HEK293 (cell line): ENCODE measurements around the gene NGF.

Experiments used
- CTCF ChIA-PET: fragments of 350-600 bp; formaldehyde crosslinking; extraction: SDS; loops from one replicate; lab custom pipeline; 2021; ENCODE audit warnings: antibody characterized with exemption; lab: Yijun Ruan, JAX
- POLR2A ChIA-PET: fragments of 300-600 bp; formaldehyde crosslinking; extraction: SDS; loops from one replicate; lab custom pipeline; 2020; ENCODE audit warnings: antibody characterized with exemption, inconsistent platforms; lab: Yijun Ruan, JAX
- H3K27ac ChIP-seq: fragments of 200-500 bp; sonication (Bioruptor generic); 2 replicates; pipeline ENCODE4 v1.5.1; 2014; ENCODE audit warnings: low read depth, low read length, control low read depth, inconsistent platforms; ENCODE audit errors: extremely low read depth
- H3K36me3 ChIP-seq, 2 experiments: fragments of 200-500 bp in 1 of 2; sonication (Bioruptor generic) in 1 of 2; 1 replicate in 1 of 2; 2 replicates in 1 of 2; pipeline ENCODE4 v1.5.1; 2014 to 2017; ENCODE audit warnings: inconsistent platforms in 2 of 2, low read length in 2 of 2; ENCODE audit not compliant: control insufficient read depth in 2 of 2, insufficient read depth in 1 of 2
- H3K4me1 ChIP-seq: fragments of 200-500 bp; sonication (Bioruptor generic); 2 replicates; pipeline ENCODE4 v1.5.1; 2014; ENCODE audit warnings: mild to moderate bottlenecking, low read length, inconsistent platforms; ENCODE audit not compliant: control insufficient read depth, insufficient read depth
- H3K4me3 ChIP-seq: 2 replicates; pipeline ENCODE4 v1.5.1; 2011; ENCODE audit warnings: low read depth, mild to moderate bottlenecking, control low read depth, low read length, moderate library complexity
- H3K9me3 ChIP-seq: fragments of 200-500 bp; sonication (Bioruptor generic); 2 replicates; pipeline ENCODE4 v1.5.1; 2014; ENCODE audit warnings: low read depth, low read length, inconsistent platforms; ENCODE audit not compliant: control insufficient read depth, insufficient read depth
- BCL11A ChIP-seq: fragments of 450-650 bp; formaldehyde crosslinking; IDR thresholded peaks from 2 replicates; pipeline ENCODE4 v1.5.1; 2016; ENCODE audit warnings: low read depth, missing biosample characterization, missing genetic modification characterization
- HOXC10 ChIP-seq: sonication (generic); formaldehyde crosslinking; IDR thresholded peaks from 2 replicates; pipeline ENCODE4 v1.8.1; 2023; ENCODE audit warnings: mild to moderate bottlenecking, missing genetic modification reagents
- HOXD13 ChIP-seq: sonication (generic); formaldehyde crosslinking; IDR thresholded peaks from 2 replicates; pipeline ENCODE4 v1.8.0; 2022; ENCODE audit warnings: missing genetic modification reagents, borderline replicate concordance
- KLF10 ChIP-seq: fragments of 450-650 bp; IDR thresholded peaks from 2 replicates; pipeline ENCODE4 v1.5.1; 2018; ENCODE audit warnings: missing biosample characterization, mild to moderate bottlenecking, missing genetic modification characterization
- RBAK ChIP-seq: fragments of 450-650 bp; formaldehyde crosslinking; IDR thresholded peaks from 2 replicates; pipeline ENCODE4 v1.5.1; 2016; ENCODE audit warnings: missing biosample characterization, missing genetic modification characterization
- SCRT2 ChIP-seq: fragments of 450-650 bp; formaldehyde crosslinking; IDR thresholded peaks from 2 replicates; pipeline ENCODE4 v1.5.1; 2016; ENCODE audit warnings: missing biosample characterization, missing genetic modification characterization
- ZBTB21 ChIP-seq: fragments of 450-650 bp; formaldehyde crosslinking; IDR thresholded peaks from 2 replicates; pipeline ENCODE4 v1.5.1; 2017; ENCODE audit warnings: missing biosample characterization, missing genetic modification characterization
- ZFP3 ChIP-seq: fragments of 450-650 bp; formaldehyde crosslinking; IDR thresholded peaks from 2 replicates; pipeline ENCODE4 v1.5.1; 2016; ENCODE audit warnings: low read depth, missing biosample characterization, missing genetic modification characterization
- ZNF10 ChIP-seq: fragments of 450-650 bp; formaldehyde crosslinking; IDR thresholded peaks from 2 replicates; pipeline ENCODE4 v1.5.1; 2017; ENCODE audit warnings: missing biosample characterization, missing genetic modification characterization
- ZNF114 ChIP-seq: fragments of 450-650 bp; formaldehyde crosslinking; IDR thresholded peaks from 2 replicates; pipeline ENCODE4 v1.5.0; 2017; ENCODE audit warnings: missing biosample characterization, missing genetic modification characterization
- ZNF155 ChIP-seq: fragments of 450-650 bp; formaldehyde crosslinking; IDR thresholded peaks from 2 replicates; pipeline ENCODE4 v1.5.1; 2016; ENCODE audit warnings: missing biosample characterization, missing genetic modification characterization
- ZNF2 ChIP-seq: fragments of 450-650 bp; formaldehyde crosslinking; IDR thresholded peaks from 2 replicates; pipeline ENCODE4 v1.5.1; 2016; ENCODE audit warnings: missing biosample characterization, missing genetic modification characterization
- ZNF23 ChIP-seq: fragments of 450-650 bp; formaldehyde crosslinking; IDR thresholded peaks from 2 replicates; pipeline ENCODE4 v1.5.1; 2016; ENCODE audit warnings: missing biosample characterization, missing genetic modification characterization, borderline replicate concordance
- ZNF24 ChIP-seq: fragments of 450-650 bp; formaldehyde crosslinking; IDR thresholded peaks from 2 replicates; pipeline ENCODE4 v1.5.1; 2016; ENCODE audit warnings: missing biosample characterization, missing genetic modification characterization
- ZNF362 ChIP-seq: fragments of 450-650 bp; formaldehyde crosslinking; IDR thresholded peaks from 2 replicates; pipeline ENCODE4 v1.5.1; 2016; ENCODE audit warnings: missing biosample characterization, missing genetic modification characterization
- ZNF449 ChIP-seq: fragments of 450-650 bp; formaldehyde crosslinking; IDR thresholded peaks from 2 replicates; pipeline ENCODE4 v1.5.1; 2017; ENCODE audit warnings: missing biosample characterization, mild to moderate bottlenecking, missing genetic modification characterization, moderate library complexity
- ZNF610 ChIP-seq: fragments of 450-650 bp; formaldehyde crosslinking; IDR thresholded peaks from 2 replicates; pipeline ENCODE4 v1.5.1; 2016; ENCODE audit warnings: missing biosample characterization, missing genetic modification characterization, borderline replicate concordance
- ZNF623 ChIP-seq: fragments of 450-650 bp; formaldehyde crosslinking; IDR thresholded peaks from 2 replicates; pipeline ENCODE4 v1.5.1; 2016; ENCODE audit warnings: missing biosample characterization, missing genetic modification characterization
- ZNF629 ChIP-seq: fragments of 450-650 bp; formaldehyde crosslinking; IDR thresholded peaks from 2 replicates; pipeline ENCODE4 v1.5.1; 2017; ENCODE audit warnings: missing biosample characterization, missing genetic modification characterization
- ZNF692 ChIP-seq: fragments of 450-650 bp; formaldehyde crosslinking; IDR thresholded peaks from 2 replicates; pipeline ENCODE4 v1.5.1; 2016; ENCODE audit warnings: missing biosample characterization, missing genetic modification characterization
- ZNF747 ChIP-seq: fragments of 450-650 bp; formaldehyde crosslinking; IDR thresholded peaks from 2 replicates; pipeline ENCODE4 v1.5.1; 2016; ENCODE audit warnings: missing biosample characterization, missing genetic modification characterization
- ZSCAN18 ChIP-seq: fragments of 450-650 bp; formaldehyde crosslinking; IDR thresholded peaks from 2 replicates; pipeline ENCODE4 v1.5.1; 2016; ENCODE audit warnings: missing biosample characterization, missing genetic modification characterization
- ZSCAN23 ChIP-seq: fragments of 450-650 bp; formaldehyde crosslinking; IDR thresholded peaks from 2 replicates; pipeline ENCODE4 v1.5.1; 2016; ENCODE audit warnings: missing biosample characterization, missing genetic modification characterization

The NGF gene

GRCh38 chr1:115303364-115303763, 34.7 kb downstream of the NGF start (continued):
- TF ChIP-seq HOXC10 (CRISPR knock-in tag), result no peak

GRCh38 chr1:115302390-115302961, 35.6 kb downstream of the NGF start:
- POLR2A ChIA-PET, result no interaction called here

GRCh38 chr1:115301438-115302020, 36.5 kb downstream of the NGF start:
- Histone ChIP-seq H3K27ac (no peak overlapping the region), H3K4me1 (peaks cover 8% of the 10 kb centered on the region), H3K36me3 (no peaks in the 10 kb centered on the region), H3K9me3 (no peaks in the 10 kb centered on the region), H3K4me3 (no peak overlapping the region)
- ChIA-PET CTCF (interaction anchor here (1.0 to 1.5 kb wide), 3 partner anchors 161 to 168 kb away, joined by 3 to 7 read pairs (median 7); no protein-coding TSS in a partner anchor), POLR2A (interaction anchor here (1.1 to 1.5 kb wide), 3 partner anchors 16 to 213 kb away, joined by 3 to 4 read pairs (median 4); partner anchors contain the start of genes NGF and TSPAN2)
- TF ChIP-seq RBAK (no peak), ZNF2 (no peak), ZNF23 (tag by site-specific recombination) (no peak), SCRT2 (tag by site-specific recombination) (no peak), ZNF362 (no peak)

More at GRCh38 chr1:115302390-115302961, 35.6 kb downstream of the NGF start:
- Histone ChIP-seq H3K4me1 (peaks cover 8% of the 10 kb centered on the region), H3K36me3 (no peaks in the 10 kb centered on the region), H3K4me3 (no peak overlapping the region), H3K9me3 (no peaks in the 10 kb centered on the region), H3K27ac (no peak overlapping the region)
- TF ChIP-seq ZSCAN23, result no peak
- TF ChIP-seq ZNF747 (tag by site-specific recombination), result no peak
- TF ChIP-seq KLF10 (tag by site-specific recombination), result no peak
- no peak for TF ChIP-seq ZNF449 (tag by site-specific recombination)
- TF ChIP-seq ZNF10 (tag by site-specific recombination), result no peak
- no peak for TF ChIP-seq ZNF610 (tag by site-specific recombination)
- TF ChIP-seq ZNF623 (tag by site-specific recombination), result no peak
- TF ChIP-seq BCL11A, result no peak
- TF ChIP-seq ZNF114, result no peak
- no peak for TF ChIP-seq ZBTB21 (tag by site-specific recombination)
- TF ChIP-seq ZNF155, result no peak
- TF ChIP-seq HOXC10 (CRISPR knock-in tag), result no peak
- TF ChIP-seq ZNF692 (tag by site-specific recombination), result no peak
- no peak for TF ChIP-seq HOXD13 (CRISPR knock-in tag)
- no peak for TF ChIP-seq ZFP3 (tag by site-specific recombination)
- no peak for TF ChIP-seq ZNF24 (tag by site-specific recombination)
- no peak for TF ChIP-seq ZSCAN18 (tag by site-specific recombination)
- TF ChIP-seq ZNF629, result no peak
- TF ChIP-seq ZNF362, result no peak
- CTCF ChIA-PET, result interaction anchor here (0.6 kb wide), 1 partner anchor 172 kb away, joined by 3 read pairs; no protein-coding TSS in a partner anchor
